ENCODE measurements around the gene KRT82. TPM values are rescaled to one million over a fixed set of nuclear protein-coding genes. Genes with fewer than 3 reads are reported as not detected.

Gene KRT82
- total RNA-seq, 2 experiments from 2014 or later = not detected

- intact Hi-C loops (cut with micrococcal nuclease; ENCODE audit: unreplicated experiment) = no loop called here
- H3K9me3 ChIP-seq (ENCODE audit: low read length) = no peaks in the 10 kb centered on the region
- H3K4me2 ChIP-seq (ENCODE audit: low read length) = no peak overlapping the region
- no peak overlapping the region for H3K27ac ChIP-seq (ENCODE audit: low read depth, low read length, poor library complexity, severe bottlenecking)
- no peaks in the 10 kb centered on the region for H3K9me2 ChIP-seq (ENCODE audit: insufficient read depth, low read length)
- BruUV-seq (replicated peaks) = no TSS peak
- no peak overlapping the region for H2AFZ ChIP-seq (ENCODE audit: low read length)
- POLR2A ChIA-PET = no interaction called here
- H3K4me3 ChIP-seq (ENCODE audit: low read depth, low read length, poor library complexity, severe bottlenecking) = no peak overlapping the region
- no peaks in the 10 kb centered on the region for H4K20me1 ChIP-seq (ENCODE audit: insufficient read depth, low read length)
- no peak for DNase-seq (ENCODE audit: low spot score)
- H3K36me3 ChIP-seq (ENCODE audit: insufficient read depth, low read length) = no peaks in the 10 kb centered on the region
- H3K4me1 ChIP-seq (ENCODE audit: insufficient read depth, low read length, poor library complexity, severe bottlenecking) = no peaks in the 10 kb centered on the region
- TF ChIP-seq EZH2phosphoT487 (IDR thresholded peaks at IDR 0.05; ENCODE audit: borderline replicate concordance, low read depth, low read length) (no peak), CTCF (conservative IDR thresholded peaks at IDR 0.05; ENCODE audit: low read length) (no peak)
- CTCF ChIA-PET (ENCODE audit: unreplicated experiment) = interaction anchor here (0.5 kb wide), 1 partner anchor 185 kb away, joined by 7 read pairs; no protein-coding TSS in a partner anchor
- no peaks in the 10 kb centered on the region for H3K79me2 ChIP-seq (ENCODE audit: insufficient read depth, low read depth, low read length)
Measured at GRCh38 chr12:52387859-52388258, 18.3 kb downstream of the KRT82 start.

GRCh38 chr12:52385226-52385702 lies 20.9 kb downstream of the KRT82 start, which contains the start of gene KRT84:
KRT84 (minus strand) TSS chr12:52385652; CDS start chr12:52385585, 67 bp downstream.
- no peaks in the 10 kb centered on the region for H4K20me1 ChIP-seq (ENCODE audit: insufficient read depth, low read length)
- no peak for TF ChIP-seq CTCF (conservative IDR thresholded peaks at IDR 0.05; ENCODE audit: low read length)
- H3K36me3 ChIP-seq (ENCODE audit: insufficient read depth, low read length) = no peaks in the 10 kb centered on the region
- ChIA-PET POLR2A (no interaction called here), CTCF (ENCODE audit: unreplicated experiment) (no interaction called here)
- H3K4me1 ChIP-seq (ENCODE audit: insufficient read depth, low read length, poor library complexity, severe bottlenecking) = no peaks in the 10 kb centered on the region
- H3K4me3 ChIP-seq (ENCODE audit: low read depth, low read length, poor library complexity, severe bottlenecking) = no peak within 1 kb of the TSS
- no peak for DNase-seq (ENCODE audit: low spot score)
- H3K4me2 ChIP-seq (ENCODE audit: low read length) = no peak within 1 kb of the TSS
- no peak within 1 kb of the TSS for H3K27ac ChIP-seq (ENCODE audit: low read depth, low read length, poor library complexity, severe bottlenecking)
- BruUV-seq (replicated peaks) = no TSS peak
- H3K79me2 ChIP-seq (ENCODE audit: insufficient read depth, low read depth, low read length) = no peaks in the 10 kb centered on the region
- intact Hi-C loops (cut with micrococcal nuclease; ENCODE audit: unreplicated experiment) = no loop called here
- no peaks in the 10 kb centered on the region for H3K9me2 ChIP-seq (ENCODE audit: insufficient read depth, low read length)
- no peaks in the 10 kb centered on the region for H3K9me3 ChIP-seq (ENCODE audit: low read length)
- H2AFZ ChIP-seq (ENCODE audit: low read length) = no peak within 1 kb of the TSS

GRCh38 chr12:52383331-52383730 lies 22.8 kb downstream of the KRT82 start:
- intact Hi-C loops (cut with micrococcal nuclease; ENCODE audit: unreplicated experiment) = no loop called here
- TF ChIP-seq EZH2phosphoT487 (IDR thresholded peaks at IDR 0.05; ENCODE audit: borderline replicate concordance, low read depth, low read length) (no peak), CTCF (conservative IDR thresholded peaks at IDR 0.05; ENCODE audit: low read length) (no peak)
- Histone ChIP-seq H2AFZ (ENCODE audit: low read length) (no peak overlapping the region), H3K4me2 (ENCODE audit: low read length) (no peak overlapping the region), H3K9me3 (ENCODE audit: low read length) (no peaks in the 10 kb centered on the region), H3K4me3 (ENCODE audit: low read depth, low read length, poor library complexity, severe bottlenecking) (no peak overlapping the region), H3K36me3 (ENCODE audit: insufficient read depth, low read length) (no peaks in the 10 kb centered on the region), H3K4me1 (ENCODE audit: insufficient read depth, low read length, poor library complexity, severe bottlenecking) (no peaks in the 10 kb centered on the region), H4K20me1 (ENCODE audit: insufficient read depth, low read length) (no peaks in the 10 kb centered on the region), H3K79me2 (ENCODE audit: insufficient read depth, low read depth, low read length) (no peaks in the 10 kb centered on the region), H3K27ac (ENCODE audit: low read depth, low read length, poor library complexity, severe bottlenecking) (no peak overlapping the region), H3K9me2 (ENCODE audit: insufficient read depth, low read length) (no peaks in the 10 kb centered on the region)
- ChIA-PET POLR2A (no interaction called here), CTCF (ENCODE audit: unreplicated experiment) (interaction anchor here (0.7 kb wide), 1 partner anchor 113 kb away, joined by 3 read pairs; no protein-coding TSS in a partner anchor)
- no TSS peak for BruUV-seq (replicated peaks)
- DNase-seq (ENCODE audit: low spot score) = no peak
